KMS-11 (cell line): ENCODE data around the gene ARHGAP21.
"Not testable (repeated sequence)": the region's sequence is repeated elsewhere in the genome, so short reads cannot be mapped to it uniquely, and the experiment has no call there.

Source experiments
- H2AFZ ChIP-seq: fragments of 200-600 bp; sonication (generic); 2 replicates; pipeline ENCODE4 v1.6.1; 2016; ENCODE audit warnings: antibody characterized with exemption, mixed run types, low read depth
- H3K27ac ChIP-seq: fragments of 200-600 bp; sonication (generic); 2 replicates; pipeline ENCODE4 v1.6.1; 2016; ENCODE audit warnings: mild to moderate bottlenecking, mixed run types
- H3K27me3 ChIP-seq: fragments of 200-600 bp; sonication (generic); 2 replicates; pipeline ENCODE4 v1.6.1; 2017; ENCODE audit warnings: mild to moderate bottlenecking, low read depth, mixed run types, moderate library complexity; ENCODE audit not compliant: insufficient read depth
- H3K36me3 ChIP-seq: fragments of 200-600 bp; sonication (generic); 2 replicates; pipeline ENCODE4 v1.6.1; 2017; ENCODE audit warnings: mild to moderate bottlenecking, mixed run types; ENCODE audit not compliant: insufficient read depth
- H3K4me1 ChIP-seq: fragments of 200-600 bp; sonication (generic); 2 replicates; pipeline ENCODE4 v1.6.1; 2016; ENCODE audit warnings: mild to moderate bottlenecking, low read depth, mixed run types; ENCODE audit not compliant: poor library complexity, severe bottlenecking
- H3K4me2 ChIP-seq: fragments of 200-600 bp; sonication (generic); 2 replicates; pipeline ENCODE4 v1.7.0; 2016; ENCODE audit warnings: mild to moderate bottlenecking, mixed run types
- H3K4me3 ChIP-seq: fragments of 200-600 bp; sonication (generic); IDR thresholded peaks from 2 replicates; pipeline ENCODE4 v1.6.1; 2017; ENCODE audit warnings: low read depth, low read length, mixed read lengths; ENCODE audit not compliant: insufficient read depth
- H3K79me2 ChIP-seq: fragments of 200-600 bp; sonication (generic); 2 replicates; pipeline ENCODE4 v1.6.1; 2016; ENCODE audit warnings: low read depth, mixed run types; ENCODE audit not compliant: insufficient read depth
- H3K9ac ChIP-seq: fragments of 200-600 bp; sonication (generic); 2 replicates; pipeline ENCODE4 v1.6.1; 2016; ENCODE audit warnings: mild to moderate bottlenecking, mixed run types
- H4K20me1 ChIP-seq: fragments of 200-600 bp; sonication (generic); 2 replicates; pipeline ENCODE4 v1.6.1; 2016; ENCODE audit warnings: mild to moderate bottlenecking, mixed run types; ENCODE audit not compliant: insufficient read depth
- TF ChIP-seq, protein P1 (sequence below): fragments of 200-600 bp; sonication (generic); conservative IDR thresholded peaks from 2 replicates; pipeline ENCODE4 v1.6.1; 2017; ENCODE audit warnings: low read depth, mild to moderate bottlenecking, antibody characterized with exemption, low read length, moderate library complexity, mixed read lengths

Gene ARHGAP21

DNA sequence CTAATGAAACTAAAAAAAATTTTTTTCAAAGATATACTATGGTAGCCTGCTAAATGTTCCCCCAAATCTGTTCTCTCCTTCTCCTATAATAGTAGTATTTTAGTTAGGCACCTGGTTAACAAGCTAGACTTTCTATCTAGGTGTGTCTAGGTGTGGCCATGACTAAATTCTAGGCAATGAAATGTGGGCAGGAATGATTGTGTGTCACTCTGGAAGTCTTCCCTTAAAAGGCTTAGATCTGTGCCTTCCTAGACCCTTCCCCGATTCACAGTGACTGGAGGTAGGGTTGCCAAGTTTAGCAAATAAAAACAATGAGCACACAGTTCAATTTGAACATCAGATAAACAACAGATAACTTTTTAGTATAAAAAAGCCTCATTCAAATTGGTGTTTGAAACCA is 8.3 kb upstream of the ARHGAP21 start:
- Histone ChIP-seq H3K4me3 (no peak overlapping the region), H3K9ac (no peak overlapping the region), H3K27ac (no peak overlapping the region), H2AFZ (no peak overlapping the region), H3K79me2 (no peaks in the 10 kb centered on the region), H3K4me1 (no peaks in the 10 kb centered on the region), H4K20me1 (no peaks in the 10 kb centered on the region), H3K27me3 (no peaks in the 10 kb centered on the region), H3K36me3 (no peaks in the 10 kb centered on the region), H3K4me2 (no peak overlapping the region)
- TF ChIP-seq, protein P1, sequence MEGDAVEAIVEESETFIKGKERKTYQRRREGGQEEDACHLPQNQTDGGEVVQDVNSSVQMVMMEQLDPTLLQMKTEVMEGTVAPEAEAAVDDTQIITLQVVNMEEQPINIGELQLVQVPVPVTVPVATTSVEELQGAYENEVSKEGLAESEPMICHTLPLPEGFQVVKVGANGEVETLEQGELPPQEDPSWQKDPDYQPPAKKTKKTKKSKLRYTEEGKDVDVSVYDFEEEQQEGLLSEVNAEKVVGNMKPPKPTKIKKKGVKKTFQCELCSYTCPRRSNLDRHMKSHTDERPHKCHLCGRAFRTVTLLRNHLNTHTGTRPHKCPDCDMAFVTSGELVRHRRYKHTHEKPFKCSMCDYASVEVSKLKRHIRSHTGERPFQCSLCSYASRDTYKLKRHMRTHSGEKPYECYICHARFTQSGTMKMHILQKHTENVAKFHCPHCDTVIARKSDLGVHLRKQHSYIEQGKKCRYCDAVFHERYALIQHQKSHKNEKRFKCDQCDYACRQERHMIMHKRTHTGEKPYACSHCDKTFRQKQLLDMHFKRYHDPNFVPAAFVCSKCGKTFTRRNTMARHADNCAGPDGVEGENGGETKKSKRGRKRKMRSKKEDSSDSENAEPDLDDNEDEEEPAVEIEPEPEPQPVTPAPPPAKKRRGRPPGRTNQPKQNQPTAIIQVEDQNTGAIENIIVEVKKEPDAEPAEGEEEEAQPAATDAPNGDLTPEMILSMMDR, result no peak

DNA sequence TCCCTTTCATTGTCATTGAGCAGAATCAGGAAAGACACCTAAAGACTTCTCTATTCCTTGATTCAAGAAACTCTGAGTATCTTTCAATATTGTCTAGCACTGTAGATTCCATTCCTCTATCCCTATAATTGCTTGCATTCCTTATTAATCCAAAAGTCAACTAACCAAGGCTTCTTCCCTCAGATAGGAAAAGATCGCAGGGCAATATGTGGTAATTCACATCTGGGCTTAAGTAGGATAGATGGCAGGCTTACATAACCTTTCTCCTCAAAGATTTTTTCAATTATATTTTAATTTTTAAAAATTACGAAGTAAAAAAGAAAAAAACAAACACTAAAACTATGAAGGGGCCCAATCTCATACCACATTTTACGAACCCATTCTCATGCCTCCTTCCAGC is 7.1 kb upstream of the ARHGAP21 start:
- Histone ChIP-seq H3K4me2 (no peak overlapping the region), H2AFZ (no peak overlapping the region)

DNA sequence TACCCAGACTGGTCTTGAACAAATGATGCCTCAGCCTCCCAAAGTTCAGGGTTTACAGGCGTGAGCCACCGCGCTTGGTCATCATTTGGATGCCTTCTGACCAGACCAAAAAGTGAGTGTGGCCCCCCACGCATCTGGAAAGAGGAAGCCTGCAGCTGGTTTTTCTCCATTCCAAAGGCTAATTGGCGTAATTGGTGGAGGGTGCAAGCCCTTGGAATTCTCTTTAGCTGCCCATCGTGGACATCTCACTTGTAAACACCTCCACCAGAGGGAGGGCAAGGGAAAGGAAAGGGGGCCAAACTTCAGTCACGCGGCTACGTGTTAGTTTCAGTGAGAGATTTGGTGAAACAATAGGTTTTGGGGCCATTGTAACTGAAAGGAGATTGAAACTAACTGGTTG is 4.1 kb upstream of the ARHGAP21 start:
- Histone ChIP-seq H3K79me2 (no peaks in the 10 kb centered on the region), H3K4me3 (no peak overlapping the region), H3K9ac (no peak overlapping the region), H4K20me1 (no peaks in the 10 kb centered on the region), H2AFZ (no peak overlapping the region), H3K27ac (no peak overlapping the region), H3K4me1 (peaks cover 5% of the 10 kb centered on the region), H3K27me3 (no peaks in the 10 kb centered on the region), H3K36me3 (no peaks in the 10 kb centered on the region), H3K4me2 (no peak overlapping the region)
- TF ChIP-seq, protein P1, result no peak

More for the DNA sequence above, 7.1 kb upstream of the ARHGAP21 start:
- no peaks in the 10 kb centered on the region for H3K36me3 ChIP-seq
- H3K4me3 ChIP-seq, result no peak overlapping the region
- no peaks in the 10 kb centered on the region for H3K4me1 ChIP-seq
- H3K79me2 ChIP-seq, result no peaks in the 10 kb centered on the region
- no peak overlapping the region for H3K9ac ChIP-seq
- H3K27ac ChIP-seq, result no peak overlapping the region
- H4K20me1 ChIP-seq, result no peaks in the 10 kb centered on the region
- TF ChIP-seq, protein P1, result no peak
- H3K27me3 ChIP-seq, result no peaks in the 10 kb centered on the region

DNA sequence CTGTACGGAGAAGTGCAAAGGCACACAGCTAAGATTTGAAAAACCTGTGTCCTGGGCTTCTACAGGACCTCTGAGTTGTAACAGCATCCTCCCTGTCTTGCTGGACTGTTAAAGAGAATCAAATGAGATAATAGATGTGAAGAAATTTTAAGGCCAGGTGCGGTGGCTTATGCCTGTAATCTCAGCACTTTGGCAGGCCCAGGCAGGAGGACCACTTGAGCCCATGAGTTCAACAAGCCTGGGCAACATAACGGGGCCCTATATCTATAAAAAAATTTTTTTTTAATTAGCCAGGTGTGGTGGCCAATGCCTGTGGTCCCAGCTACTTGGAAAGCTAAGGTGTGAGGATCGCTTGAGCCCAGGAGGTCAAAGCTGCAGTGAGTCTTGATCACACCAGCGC is 2.9 kb upstream of the ARHGAP21 start:
- H3K36me3 ChIP-seq, result no peaks in the 10 kb centered on the region
- H3K9ac ChIP-seq, result no peak overlapping the region
- peaks cover 11% of the 10 kb centered on the region for H3K4me1 ChIP-seq
- H3K79me2 ChIP-seq, result peaks cover 7% of the 10 kb centered on the region
- no peaks in the 10 kb centered on the region for H4K20me1 ChIP-seq
- TF ChIP-seq, protein P1, result no peak
- no peak overlapping the region for H3K4me3 ChIP-seq
- H2AFZ ChIP-seq, result no peak overlapping the region
- H3K27me3 ChIP-seq, result no peaks in the 10 kb centered on the region
- H3K4me2 ChIP-seq, result no peak overlapping the region
- H3K27ac ChIP-seq, result no peak overlapping the region

DNA sequence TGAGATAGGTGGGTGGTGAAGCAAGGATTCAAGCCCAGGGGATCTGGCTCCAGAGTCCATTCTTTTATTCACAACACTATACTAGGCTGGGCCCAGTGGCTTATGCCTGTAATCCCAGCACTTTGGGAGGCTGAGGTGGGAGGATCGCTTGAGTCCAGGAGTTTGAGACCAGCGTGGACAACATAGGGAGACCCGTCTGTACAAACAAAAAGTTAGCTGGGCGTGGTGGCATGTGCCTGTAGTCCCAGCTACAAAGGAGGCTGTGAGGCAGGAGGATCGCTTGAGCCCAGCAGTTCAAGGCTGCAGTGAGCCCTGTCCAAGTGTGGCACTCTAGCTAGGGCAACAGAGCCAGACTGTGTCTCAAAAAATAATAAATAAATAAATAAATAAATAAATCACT is 2.3 kb upstream of the ARHGAP21 start:
- H3K4me3 ChIP-seq, H3K36me3 ChIP-seq, H3K4me2 ChIP-seq, H4K20me1 ChIP-seq, H3K27ac ChIP-seq, H2AFZ ChIP-seq, H3K9ac ChIP-seq, H3K27me3 ChIP-seq: not testable (repeated sequence)
- Histone ChIP-seq H3K4me1 (peaks cover 17% of the 10 kb centered on the region), H3K79me2 (peaks cover 13% of the 10 kb centered on the region)
